ENCODE measurements around the gene SLC13A4.
"Not testable (repeated sequence)": the region's sequence is repeated elsewhere in the genome, so short reads cannot be mapped to it uniquely, and the experiment has no call there.

SLC13A4 gene

DNA sequence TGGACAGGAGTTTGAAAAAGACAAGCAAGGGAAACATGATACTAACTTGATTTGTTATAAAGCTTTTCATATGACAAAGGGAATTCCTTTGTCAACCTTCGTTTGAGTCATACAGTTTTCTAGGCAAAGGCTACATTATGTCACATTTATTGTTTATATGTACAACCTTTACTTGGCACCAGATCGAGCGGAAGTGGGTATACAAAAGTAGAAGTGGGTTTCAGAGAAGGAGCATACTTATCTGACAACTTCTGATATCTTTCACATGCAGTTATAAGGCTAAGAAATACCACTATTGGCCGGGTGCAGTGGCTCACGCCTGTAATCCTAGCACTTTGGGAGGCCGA lies 54.7 kb downstream of the SLC13A4 start:
- H3K27me3 Mint-ChIP-seq, result no peaks in the 10 kb centered on the region
- H3K9me3 Mint-ChIP-seq, result peaks cover 4% of the 10 kb centered on the region
- no peak overlapping the region for H3K27ac Mint-ChIP-seq
- H3K4me1 Mint-ChIP-seq (ENCODE audit: low read depth), result peaks cover 16% of the 10 kb centered on the region
- H3K4me3 Mint-ChIP-seq, result no peak overlapping the region
- peaks cover 44% of the 10 kb centered on the region for H3K36me3 Mint-ChIP-seq (ENCODE audit: low read depth)

DNA sequence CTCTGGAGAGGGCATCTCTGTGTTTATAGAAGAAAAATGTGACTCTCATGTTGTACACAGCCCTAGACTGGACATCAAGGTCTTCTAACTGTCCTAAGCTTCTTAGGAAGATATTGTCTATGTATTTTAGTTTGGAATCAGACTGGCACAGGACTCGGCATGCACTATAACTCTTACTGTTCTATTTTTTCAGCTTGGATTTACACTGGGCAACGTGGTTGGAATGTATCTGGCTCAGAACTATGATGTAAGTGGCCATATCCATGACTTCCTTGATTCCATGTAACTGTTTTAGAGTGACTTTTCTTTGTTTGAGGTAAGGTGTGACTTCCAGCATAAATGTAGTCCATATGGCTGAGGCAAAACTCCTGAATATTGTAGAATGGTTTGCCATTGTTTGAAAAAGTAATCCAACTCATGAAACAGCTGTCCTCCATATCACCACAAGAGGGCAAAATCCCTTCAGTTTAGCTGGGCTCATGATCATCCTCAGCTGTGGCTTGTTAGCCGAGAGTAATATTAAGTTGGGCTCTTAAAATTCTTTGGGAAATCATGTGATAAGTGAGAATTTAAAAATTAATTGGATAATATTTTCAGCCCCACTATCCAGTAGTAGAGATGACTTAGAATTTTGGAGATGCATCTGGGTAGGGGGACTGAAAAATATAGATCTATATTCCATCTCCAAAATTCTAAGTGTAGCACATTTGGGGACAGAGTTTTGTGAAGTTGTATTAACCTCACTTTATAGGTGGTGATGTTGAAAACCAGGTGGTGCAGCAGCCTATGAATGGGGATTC lies 55.2 kb downstream of the SLC13A4 start:
- peaks cover 46% of the 10 kb centered on the region for H3K36me3 Mint-ChIP-seq (ENCODE audit: low read depth)
- H3K27me3 Mint-ChIP-seq, result no peaks in the 10 kb centered on the region
- H3K4me1 Mint-ChIP-seq (ENCODE audit: low read depth), result peaks cover 21% of the 10 kb centered on the region
- no peak overlapping the region for H3K27ac Mint-ChIP-seq
- peaks cover 4% of the 10 kb centered on the region for H3K9me3 Mint-ChIP-seq
- H3K4me3 Mint-ChIP-seq, result no peak overlapping the region

DNA sequence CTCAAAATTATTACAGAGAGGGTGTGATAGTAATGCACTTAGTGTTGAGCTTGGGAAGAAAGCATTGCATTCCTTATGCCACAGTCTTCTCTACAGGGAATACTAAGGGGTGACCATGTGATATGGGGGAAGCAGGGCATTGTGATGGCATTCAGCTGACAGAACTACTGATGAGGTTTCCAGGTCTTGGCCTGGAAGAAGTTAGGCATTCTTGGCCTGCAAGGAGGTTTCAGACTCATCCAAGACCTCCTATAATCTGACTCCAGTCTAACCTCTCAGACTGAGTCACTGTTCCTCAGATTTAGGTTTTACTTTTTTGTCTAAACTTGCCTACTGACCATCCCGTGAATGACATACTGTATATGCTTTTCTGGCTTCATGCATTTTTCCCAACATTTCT lies 57.8 kb downstream of the SLC13A4 start:
- H3K4me3 Mint-ChIP-seq, result no peak overlapping the region
- no peaks in the 10 kb centered on the region for H3K27me3 Mint-ChIP-seq
- H3K36me3 Mint-ChIP-seq (ENCODE audit: low read depth), result peaks cover 48% of the 10 kb centered on the region
- no peak overlapping the region for H3K27ac Mint-ChIP-seq
- H3K9me3 Mint-ChIP-seq, result peaks cover 4% of the 10 kb centered on the region
- peaks cover 41% of the 10 kb centered on the region for H3K4me1 Mint-ChIP-seq (ENCODE audit: low read depth)

DNA sequence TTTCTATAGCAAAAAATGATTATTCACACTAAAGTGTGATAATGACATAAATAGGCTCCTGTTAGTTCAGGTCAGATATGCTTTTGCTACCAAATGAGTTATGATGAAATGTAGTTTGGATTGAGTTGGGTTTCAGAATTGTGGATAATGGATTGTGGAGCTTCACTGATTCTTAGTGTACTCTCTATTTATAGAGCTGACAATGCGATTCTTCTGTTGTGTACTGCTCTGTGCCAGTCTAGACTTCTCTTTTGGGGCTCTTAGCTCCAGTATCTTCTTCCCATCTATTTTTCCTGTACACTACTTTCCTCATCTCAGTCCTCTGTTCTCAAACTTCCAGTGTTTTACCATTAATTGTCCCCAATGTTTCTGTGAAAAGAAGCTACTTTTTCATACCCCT lies 58.2 kb downstream of the SLC13A4 start:
- Mint-ChIP-seq H3K36me3 (ENCODE audit: low read depth) (peaks cover 46% of the 10 kb centered on the region), H3K9me3 (peaks cover 4% of the 10 kb centered on the region), H3K27me3 (no peaks in the 10 kb centered on the region), H3K27ac (no peak overlapping the region), H3K4me1 (ENCODE audit: low read depth) (peaks cover 45% of the 10 kb centered on the region), H3K4me3 (no peak overlapping the region)

DNA sequence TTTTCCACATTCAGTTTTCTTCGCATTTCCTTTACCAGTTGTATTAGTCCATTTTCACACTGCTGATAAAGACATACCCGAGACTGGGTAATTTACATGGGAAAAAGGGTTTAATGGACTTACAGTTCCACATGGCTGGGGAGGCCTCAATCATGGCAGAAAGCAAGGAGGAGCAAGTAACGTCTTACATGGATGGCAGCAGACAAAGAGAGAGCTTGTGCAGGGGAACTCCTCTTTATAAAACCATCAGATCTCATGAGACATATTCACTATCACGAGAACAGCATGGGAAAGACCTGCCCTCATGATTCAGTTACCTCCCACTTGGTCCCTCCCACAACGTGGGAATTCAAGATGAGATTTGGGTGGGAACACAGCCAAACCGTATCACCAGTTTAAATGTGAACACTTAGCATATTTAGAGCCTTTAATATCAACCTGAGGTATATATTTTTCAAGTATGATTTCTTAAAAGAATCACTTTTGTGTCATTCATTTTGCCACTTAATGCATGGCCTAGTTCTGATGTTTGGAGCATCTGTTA lies 59.1 kb downstream of the SLC13A4 start:
- H3K4me3 Mint-ChIP-seq, H3K27me3 Mint-ChIP-seq, H3K27ac Mint-ChIP-seq, H3K9me3 Mint-ChIP-seq: not testable (repeated sequence)
- peaks cover 39% of the 10 kb centered on the region for H3K36me3 Mint-ChIP-seq (ENCODE audit: low read depth)
- H3K4me1 Mint-ChIP-seq (ENCODE audit: low read depth), result peaks cover 54% of the 10 kb centered on the region

DNA sequence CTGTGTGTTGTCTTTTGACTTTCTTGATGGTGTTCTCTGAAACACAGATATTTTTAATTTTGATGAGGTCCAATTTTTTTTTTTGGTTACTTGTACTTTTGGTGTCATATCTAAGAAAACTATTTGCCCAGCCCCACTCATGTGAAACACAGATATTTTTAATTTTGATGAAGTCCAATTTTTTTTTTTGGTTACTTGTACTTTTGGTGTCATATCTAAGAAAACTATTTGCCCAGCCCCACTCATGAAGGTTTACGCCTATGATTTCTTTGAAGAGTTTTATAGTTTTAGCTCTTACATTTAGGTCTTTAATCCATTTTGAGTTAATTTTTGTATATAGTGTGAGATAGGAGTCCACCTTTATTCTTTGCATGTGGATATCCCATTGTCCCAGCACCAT lies 60.4 kb downstream of the SLC13A4 start:
- H3K27ac Mint-ChIP-seq, H3K9me3 Mint-ChIP-seq, H3K27me3 Mint-ChIP-seq, H3K4me3 Mint-ChIP-seq: not testable (repeated sequence)
- Mint-ChIP-seq H3K4me1 (ENCODE audit: low read depth) (peaks cover 61% of the 10 kb centered on the region), H3K36me3 (ENCODE audit: low read depth) (peaks cover 28% of the 10 kb centered on the region)

DNA sequence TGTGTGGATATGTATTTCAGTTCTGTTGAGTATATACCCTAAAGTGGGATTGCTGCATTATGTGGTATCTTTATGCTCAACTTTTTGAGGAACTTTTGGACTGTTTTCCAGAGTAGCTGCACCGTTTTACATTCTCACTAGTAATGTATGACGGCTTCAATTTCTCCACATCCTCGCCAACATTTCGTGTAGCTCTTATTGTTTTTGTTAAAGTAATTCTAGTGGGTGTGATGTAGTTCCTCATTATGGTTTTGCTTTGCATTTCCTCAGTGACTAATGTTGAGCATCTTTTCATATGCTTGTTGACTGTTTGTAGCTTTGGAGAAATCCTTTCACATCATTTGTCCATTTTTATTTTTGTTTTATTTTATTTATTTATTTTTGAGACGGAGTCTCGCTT lies 61.1 kb downstream of the SLC13A4 start:
- Mint-ChIP-seq H3K36me3 (ENCODE audit: low read depth) (peaks cover 27% of the 10 kb centered on the region), H3K27ac (no peak overlapping the region), H3K9me3 (peaks cover 4% of the 10 kb centered on the region), H3K4me3 (no peak overlapping the region), H3K4me1 (ENCODE audit: low read depth) (peaks cover 60% of the 10 kb centered on the region), H3K27me3 (no peaks in the 10 kb centered on the region)

DNA sequence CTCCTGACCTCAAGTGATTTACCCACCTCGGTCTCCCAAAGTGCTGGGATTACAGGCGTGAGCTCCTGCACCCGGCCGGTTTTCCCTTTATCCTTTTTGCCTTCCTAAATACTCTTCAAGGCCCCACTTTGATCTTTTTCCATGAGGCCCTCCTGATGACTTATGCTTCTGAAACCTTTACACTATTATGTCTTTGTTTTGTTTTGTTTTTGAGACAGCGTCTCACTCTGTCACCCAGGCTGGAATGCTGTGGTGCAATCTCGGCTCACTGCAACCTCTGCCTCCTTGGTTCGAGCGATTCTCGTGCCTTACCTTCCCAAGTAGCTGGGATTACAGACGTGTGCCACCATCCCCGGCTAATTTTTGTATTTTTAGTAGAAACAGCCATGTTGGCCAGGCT lies 61.8 kb downstream of the SLC13A4 start:
- peaks cover 67% of the 10 kb centered on the region for H3K4me1 Mint-ChIP-seq (ENCODE audit: low read depth)
- no peak overlapping the region for H3K4me3 Mint-ChIP-seq
- H3K9me3 Mint-ChIP-seq, result peaks cover 4% of the 10 kb centered on the region
- H3K27ac Mint-ChIP-seq, result no peak overlapping the region
- H3K27me3 Mint-ChIP-seq, result no peaks in the 10 kb centered on the region
- peaks cover 27% of the 10 kb centered on the region for H3K36me3 Mint-ChIP-seq (ENCODE audit: low read depth)

DNA sequence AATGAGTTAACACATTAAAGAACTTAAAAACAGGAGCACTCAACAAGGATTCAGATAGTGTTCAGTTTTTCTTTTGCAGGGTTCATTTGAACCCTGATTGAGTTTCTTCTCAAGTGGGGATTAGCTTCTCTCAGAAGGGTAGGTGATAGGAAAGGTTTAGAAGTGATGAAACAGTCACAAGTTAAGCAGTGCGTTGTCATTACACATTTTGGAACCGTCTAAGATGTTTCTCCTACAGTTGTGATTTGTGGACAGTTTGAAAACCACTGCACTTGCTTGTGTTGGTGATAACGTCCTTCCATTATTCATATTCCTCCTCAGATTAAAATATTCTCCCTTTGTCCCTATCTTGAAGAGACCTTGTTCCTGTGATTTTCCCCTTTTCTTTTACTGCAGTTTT lies 62.9 kb downstream of the SLC13A4 start:
- no peaks in the 10 kb centered on the region for H3K27me3 Mint-ChIP-seq
- peaks cover 67% of the 10 kb centered on the region for H3K4me1 Mint-ChIP-seq (ENCODE audit: low read depth)
- no peak overlapping the region for H3K4me3 Mint-ChIP-seq
- H3K27ac Mint-ChIP-seq, result no peak overlapping the region
- peaks cover 27% of the 10 kb centered on the region for H3K36me3 Mint-ChIP-seq (ENCODE audit: low read depth)
- peaks cover 4% of the 10 kb centered on the region for H3K9me3 Mint-ChIP-seq

DNA sequence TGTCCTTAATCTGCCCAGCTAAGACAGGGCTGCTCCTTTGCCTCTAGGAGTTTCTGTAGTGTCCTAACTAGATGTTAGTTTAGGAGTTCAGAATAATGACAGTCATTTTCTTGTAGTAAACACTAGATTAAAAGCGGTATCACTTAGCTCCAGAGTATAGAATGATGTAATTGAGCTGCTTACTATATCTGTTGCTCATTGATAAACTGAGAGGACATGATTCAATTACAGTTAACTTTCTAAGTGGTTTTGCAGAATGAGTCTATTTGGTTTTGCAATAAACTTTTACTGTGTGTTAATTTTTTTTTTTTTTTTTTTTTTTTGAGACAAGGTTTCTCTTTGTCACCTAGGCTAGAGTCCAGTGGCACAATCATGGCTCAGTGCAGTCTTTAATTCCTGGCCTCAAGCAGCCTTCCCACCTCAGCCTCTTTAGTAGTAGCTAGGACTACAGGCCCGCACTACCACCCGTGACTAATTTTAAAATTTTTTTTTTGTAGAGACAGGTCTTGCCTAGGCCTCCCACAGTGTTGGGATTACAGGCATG lies 63.9 kb downstream of the SLC13A4 start:
- Mint-ChIP-seq H3K4me3 (peak overlapping the region; percentile 98), H3K27ac (peak overlapping the region; percentile 84), H3K9me3 (peaks cover 4% of the 10 kb centered on the region), H3K4me1 (ENCODE audit: low read depth) (peaks cover 64% of the 10 kb centered on the region), H3K36me3 (ENCODE audit: low read depth) (peaks cover 24% of the 10 kb centered on the region), H3K27me3 (no peaks in the 10 kb centered on the region)

DNA sequence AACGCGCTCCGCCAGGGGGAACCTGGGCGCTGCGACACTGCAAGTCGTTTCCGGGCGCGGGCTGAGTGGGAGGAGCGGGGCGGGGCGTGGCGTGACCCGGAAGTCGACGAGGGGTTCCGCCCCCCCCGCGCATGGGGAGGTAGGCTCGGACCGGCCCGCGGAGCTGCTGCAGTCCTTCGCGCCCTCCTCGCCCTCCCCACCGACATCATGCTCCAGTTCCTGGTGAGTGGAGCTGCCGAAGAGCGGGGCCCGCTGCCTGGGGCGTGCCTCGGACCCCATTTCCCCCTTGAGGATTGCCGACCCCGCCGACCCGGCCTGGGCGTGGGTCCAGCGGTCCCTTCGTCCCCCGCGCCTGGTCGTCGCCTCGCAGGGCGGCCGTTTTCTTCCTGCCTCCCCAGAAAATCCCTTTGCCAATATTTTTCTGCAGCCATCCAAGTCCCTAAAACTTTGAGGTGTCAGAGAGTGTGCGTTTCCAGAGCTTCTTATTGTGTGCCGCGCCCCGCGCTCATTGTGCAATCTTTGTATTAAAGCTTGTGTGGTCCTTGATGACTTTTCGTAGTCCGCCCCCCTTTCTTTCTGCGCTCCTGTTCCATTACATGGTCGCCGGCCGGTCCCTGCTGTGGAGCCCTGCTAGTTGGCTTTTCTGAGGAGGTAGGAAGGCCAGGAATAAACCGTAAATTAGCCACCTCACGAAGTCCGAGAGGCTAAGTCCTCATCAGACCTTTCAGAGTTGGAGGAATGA lies 65.4 kb downstream of the SLC13A4 start, which contains the start of gene STMP1:
Gene STMP1 (plus strand): TSS at position 142 of the 742 bp plus-strand sequence.
- peak within 1 kb of the TSS; percentile 98 for H3K27ac Mint-ChIP-seq
- H3K9me3 Mint-ChIP-seq, result no peaks in the 10 kb centered on the region
- no peaks in the 10 kb centered on the region for H3K27me3 Mint-ChIP-seq
- H3K36me3 Mint-ChIP-seq (ENCODE audit: low read depth), result peaks cover 10% of the 10 kb centered on the region
- H3K4me3 Mint-ChIP-seq, result peak within 1 kb of the TSS; percentile 98
- H3K4me1 Mint-ChIP-seq (ENCODE audit: low read depth), result peaks cover 52% of the 10 kb centered on the region

DNA sequence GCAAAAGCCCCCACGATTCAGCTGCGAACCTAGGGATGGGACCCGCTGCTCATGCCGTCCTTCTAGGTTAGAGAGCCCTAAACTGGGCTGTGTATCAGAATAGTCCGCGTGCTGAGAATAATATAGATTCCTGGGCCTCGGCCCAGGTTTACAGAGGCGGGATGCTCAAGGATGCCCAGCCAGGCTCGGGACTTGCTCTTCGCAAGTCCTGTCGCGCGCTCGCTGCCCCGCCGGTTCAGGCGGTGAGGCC lies 65.9 kb downstream of the SLC13A4 start:
- Mint-ChIP-seq H3K27ac (peak overlapping the region; percentile 98), H3K27me3 (no peaks in the 10 kb centered on the region), H3K4me3 (peak overlapping the region; percentile 98), H3K4me1 (ENCODE audit: low read depth) (peaks cover 50% of the 10 kb centered on the region), H3K36me3 (ENCODE audit: low read depth) (peaks cover 10% of the 10 kb centered on the region), H3K9me3 (no peaks in the 10 kb centered on the region)

DNA sequence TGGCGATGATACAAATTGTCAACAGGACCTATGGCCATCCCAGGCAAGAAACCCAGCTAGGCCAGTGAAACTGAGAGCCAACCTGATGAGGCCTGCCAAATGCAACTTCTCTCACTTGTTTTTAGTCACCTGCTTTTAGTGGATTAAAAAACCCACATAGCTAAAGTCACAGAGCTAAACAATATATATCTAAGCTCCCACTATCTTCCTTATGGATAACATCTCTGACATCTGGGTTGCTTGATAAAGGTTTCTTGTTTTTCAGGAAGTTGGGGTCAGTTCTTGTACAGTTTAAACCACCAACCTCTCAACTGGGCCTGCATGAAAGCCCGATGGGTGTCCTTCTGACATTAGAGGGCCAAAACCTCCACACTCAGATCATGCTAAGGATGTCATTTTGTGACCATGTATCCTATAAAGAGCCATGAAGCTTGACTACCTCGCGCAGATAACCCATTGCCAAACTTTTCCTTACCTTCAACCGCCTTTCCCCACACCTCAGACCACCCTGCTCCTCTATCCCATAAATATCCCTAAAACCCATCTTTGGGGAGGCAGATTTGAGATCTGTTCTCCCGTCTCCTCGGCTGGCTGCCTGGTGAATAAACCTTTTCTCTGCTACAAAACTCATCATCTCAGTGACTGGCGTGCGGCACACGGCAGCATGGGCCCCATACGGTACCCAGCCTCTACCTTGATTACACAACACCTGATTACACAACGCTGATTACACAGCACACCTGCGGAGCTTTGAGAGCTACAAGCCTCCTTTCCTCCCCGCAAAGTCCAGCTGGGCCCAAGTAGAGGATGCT lies 66.5 kb downstream of the SLC13A4 start:
- Mint-ChIP-seq H3K4me3 (peak overlapping the region; percentile 98), H3K27me3 (no peaks in the 10 kb centered on the region), H3K36me3 (ENCODE audit: low read depth) (peaks cover 6% of the 10 kb centered on the region), H3K9me3 (no peaks in the 10 kb centered on the region), H3K27ac (peak overlapping the region; percentile 98), H3K4me1 (ENCODE audit: low read depth) (peaks cover 46% of the 10 kb centered on the region)

DNA sequence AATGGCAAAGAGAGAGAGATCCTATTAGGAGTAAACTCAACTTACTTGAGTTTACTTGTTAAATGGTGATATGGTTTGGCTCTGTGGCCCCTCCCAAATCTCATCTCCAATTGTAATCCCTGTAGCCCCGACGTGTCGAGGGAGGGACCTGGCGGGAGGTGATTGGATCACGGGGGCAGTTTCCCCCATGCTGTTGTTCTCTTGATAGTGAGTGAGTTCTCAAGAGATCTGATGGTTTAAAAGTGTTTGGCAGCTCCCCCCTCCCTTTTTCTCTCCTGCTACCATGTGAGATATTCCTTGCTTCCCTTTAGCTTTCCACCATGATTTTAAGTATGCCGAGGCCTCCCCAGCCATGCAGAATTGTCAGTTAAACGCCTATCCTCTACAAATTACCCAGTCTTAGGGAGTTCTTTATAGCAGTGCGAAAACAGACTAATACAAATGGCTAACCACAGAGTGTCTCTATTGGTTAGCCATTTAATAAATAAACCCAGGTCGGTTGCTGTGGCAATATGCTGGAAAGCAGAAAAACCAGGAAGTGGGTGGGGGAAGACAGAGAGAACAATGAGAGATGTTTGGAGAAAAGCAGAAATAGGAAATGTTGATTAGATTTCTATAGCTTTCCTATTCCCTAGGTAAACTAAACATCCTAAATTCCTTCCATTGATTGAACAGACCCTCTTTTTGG lies 68.7 kb downstream of the SLC13A4 start:
- Mint-ChIP-seq H3K4me1 (ENCODE audit: low read depth) (peaks cover 25% of the 10 kb centered on the region), H3K36me3 (ENCODE audit: low read depth) (no peaks in the 10 kb centered on the region), H3K9me3 (no peaks in the 10 kb centered on the region), H3K4me3 (no peak overlapping the region), H3K27me3 (no peaks in the 10 kb centered on the region), H3K27ac (no peak overlapping the region)

Data from stimulated activated naive CD8-positive, alpha-beta T cell treated with anti-CD3 and anti-CD28 coated beads, Interleukin-15, Interleukin-2, amounts not matched to agents 100 ng/mL and 50 ng/mL, for 24 hours (primary cell).